NCI-H82 treated with DMSO at 0.1 percent for 48 hours (cell line): Measurements from ENCODE around the gene ITPR2.

ENCODE experiments used
- DNase-seq: peaks from one replicate; lab custom pipeline; 2025; ENCODE audit not compliant: unreplicated experiment; lab: John Stamatoyannopoulos, UW

ITPR2 gene

DNA sequence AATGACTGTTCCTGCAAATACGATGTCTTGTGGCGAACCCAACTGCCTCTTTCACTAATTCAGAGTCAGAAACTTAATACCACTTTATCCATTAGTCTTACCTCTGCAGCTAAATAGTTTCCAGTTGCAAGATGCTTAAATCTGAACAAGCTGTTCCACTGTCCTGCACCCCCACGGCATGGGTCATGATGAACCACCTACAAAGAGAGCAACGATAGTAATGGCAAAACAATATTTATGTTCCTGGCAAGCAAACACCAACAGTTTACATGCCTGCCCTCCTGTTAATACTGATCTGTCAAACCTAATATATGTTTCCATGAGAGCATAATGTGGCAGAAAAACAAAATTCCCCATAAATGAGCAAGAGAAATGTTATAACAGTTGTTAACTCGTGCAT is 121.9 kb downstream of the ITPR2 start:
- no peak for DNase-seq

DNA sequence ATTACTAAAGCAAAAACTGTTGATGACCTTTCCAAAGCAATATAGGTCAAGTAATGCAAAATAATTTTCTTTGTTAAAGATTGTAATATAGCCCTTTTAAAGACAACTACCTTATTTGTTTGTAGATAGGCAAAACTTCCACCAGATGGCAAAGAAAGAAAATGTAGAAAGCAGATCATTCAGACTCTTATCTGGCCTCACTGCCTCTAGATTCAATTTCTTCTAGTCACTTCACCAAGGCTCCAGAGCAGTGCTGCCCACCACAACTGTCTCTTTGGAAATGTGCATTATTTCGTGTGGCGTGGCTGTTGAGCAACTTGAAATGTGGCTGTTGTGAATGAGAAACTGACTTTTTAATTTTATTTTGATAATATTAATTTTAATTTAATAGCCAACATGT is 127.1 kb downstream of the ITPR2 start:
- DNase-seq = no peak

DNA sequence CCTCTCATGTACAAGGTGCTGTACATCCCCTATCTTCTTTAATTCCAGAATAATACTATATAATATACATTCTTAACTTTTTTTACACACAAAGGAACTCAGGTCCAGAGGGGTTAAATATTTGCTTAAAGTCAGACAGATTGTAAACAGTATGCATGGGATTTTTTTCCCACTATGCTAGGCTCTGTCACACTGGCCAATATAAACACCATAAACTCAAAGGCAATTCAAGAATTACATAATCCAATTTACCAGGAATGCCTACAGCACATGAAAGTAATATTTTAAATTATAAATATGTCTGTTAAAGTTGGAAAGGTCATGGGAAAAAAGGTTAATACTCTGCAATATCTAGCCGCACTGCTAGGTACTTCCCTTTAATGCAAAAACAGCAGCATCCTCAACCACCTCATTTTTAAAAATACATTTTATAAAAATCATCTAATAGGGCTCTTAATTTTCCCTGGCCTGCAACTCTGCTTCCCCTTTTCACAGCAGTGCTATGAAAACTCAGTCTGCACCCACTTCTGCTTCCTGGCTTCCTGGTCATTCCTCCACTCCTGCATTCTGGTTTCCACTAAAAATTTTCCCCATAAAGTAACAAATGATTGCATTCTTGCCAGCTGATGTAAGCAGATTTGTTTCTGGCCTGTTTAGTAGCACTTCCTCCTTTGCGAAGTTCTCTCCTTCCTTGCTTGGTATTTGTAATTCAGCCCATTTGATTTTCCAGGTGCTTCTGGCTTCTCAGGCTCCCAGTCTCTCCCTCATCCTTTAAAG is 128.1 kb downstream of the ITPR2 start:
- no peak for DNase-seq

DNA sequence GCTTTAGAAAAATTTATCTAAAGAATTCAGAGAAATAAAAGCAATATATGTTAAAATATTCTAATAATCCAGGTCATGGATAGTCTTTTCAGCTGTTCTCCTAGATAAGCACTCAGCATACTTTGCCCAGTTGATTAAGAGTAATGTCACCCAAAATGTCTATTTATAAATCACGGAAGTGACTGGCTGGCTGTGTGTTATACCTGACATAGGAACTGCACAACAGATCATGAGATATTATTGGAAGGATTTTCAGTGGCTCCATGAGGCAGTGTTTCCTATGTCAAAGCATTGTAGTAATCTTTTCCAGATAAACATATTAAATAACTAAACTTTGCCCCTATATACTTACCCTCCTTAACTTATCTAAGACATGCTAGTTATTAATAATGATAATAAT is 128.8 kb downstream of the ITPR2 start:
- DNase-seq = no peak

DNA sequence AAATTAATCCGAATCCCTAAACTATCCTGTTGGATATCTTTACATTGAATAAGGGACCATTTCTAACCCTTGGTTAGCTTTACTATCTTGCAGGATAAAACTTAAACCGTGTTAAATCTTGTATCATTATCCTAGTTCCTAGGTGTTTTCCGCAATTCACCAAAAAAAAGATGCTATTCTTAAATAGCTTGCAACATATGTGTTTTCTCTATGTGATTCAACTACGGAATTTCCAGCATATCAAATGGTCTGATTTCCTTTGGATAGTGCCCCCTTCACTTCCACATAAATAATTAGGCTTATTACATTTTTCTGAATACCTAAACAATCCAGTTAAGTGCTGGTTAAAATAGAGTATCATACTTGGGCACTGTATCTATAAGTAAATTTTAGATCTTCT is 130.3 kb downstream of the ITPR2 start:
- DNase-seq = no peak

DNA sequence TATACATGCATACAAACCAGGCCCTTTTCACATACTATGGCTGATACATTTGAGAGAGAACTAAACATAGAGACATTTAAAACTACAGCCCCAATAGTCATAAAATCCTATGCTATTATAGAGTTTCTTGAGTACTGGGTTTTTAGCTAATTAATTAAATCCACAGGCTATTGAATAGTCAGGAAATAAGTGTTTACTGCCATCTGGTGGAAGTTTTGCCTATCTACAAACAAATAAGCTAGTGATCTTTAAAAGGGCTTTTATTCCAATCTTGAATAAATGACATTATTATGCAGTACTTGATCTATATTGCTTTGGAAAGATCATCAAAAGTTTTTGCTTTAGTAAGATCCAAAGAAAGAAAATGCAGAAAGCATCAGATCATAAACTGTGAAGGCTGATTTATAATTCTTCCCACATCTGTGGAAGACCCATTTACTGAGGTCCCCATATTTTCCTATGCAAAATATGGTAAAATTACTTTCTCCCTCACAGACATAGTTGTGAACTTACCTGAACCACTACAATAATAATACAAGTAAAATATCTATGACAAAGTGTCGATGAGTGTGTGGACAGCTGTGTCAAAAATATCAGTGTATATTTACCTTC is 131.3 kb downstream of the ITPR2 start:
- DNase-seq = peak; percentile 42

DNA sequence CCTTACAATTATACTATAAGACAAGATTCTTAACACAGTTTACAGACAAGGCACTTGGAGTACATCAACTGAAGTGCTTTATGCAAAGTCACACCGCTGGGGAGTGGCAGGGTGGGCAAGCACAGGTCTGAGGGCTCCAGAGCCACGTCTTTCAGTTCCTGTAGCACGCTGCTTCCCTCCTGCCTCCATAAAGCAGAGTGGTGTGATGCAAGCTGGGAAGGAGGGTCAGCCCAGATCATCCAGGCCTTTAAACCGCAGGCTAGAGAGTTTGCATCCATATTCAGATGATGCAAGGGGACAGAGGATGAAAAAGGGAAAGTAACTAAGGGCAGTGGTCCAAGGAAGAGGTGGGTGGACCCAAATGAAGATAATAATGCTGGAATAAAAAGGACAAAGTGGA is 132.6 kb downstream of the ITPR2 start:
- no peak for DNase-seq

DNA sequence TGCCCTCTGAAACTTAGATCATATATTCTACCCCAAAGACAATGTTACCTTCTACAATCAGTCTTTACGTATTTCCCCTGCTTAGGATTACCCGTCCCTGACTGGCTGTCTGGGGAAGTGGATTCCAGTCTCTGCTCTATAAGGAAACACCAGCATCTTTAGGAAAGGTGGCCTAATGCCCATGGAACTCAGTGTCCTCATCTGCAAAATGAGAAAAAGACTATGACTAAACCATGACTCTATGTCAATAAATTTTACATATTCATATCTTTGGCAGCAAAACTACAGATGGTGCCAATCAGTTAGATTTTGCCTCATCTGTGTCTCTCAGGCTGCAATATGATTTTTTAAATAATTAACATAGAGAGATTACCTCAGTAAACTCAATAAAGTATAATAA is 133.8 kb downstream of the ITPR2 start:
- no peak for DNase-seq

DNA sequence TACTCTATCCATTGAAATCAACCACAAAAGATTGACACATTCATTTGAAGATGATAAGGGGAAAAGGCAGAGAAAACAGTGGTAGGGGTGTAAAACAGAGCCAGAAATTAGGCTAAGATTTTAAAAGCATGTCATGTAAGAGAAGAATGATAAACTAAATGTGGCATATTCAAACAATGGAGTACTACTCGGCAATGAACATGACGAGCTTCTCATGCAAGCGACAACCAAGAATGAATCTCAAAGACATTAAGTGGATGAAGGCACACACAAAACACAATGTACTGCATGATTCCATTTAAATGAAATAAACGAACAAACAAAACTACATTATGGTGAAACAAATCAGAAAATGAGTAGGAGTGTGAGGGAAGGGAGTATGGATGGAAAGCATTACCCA is 134.8 kb downstream of the ITPR2 start:
- no peak for DNase-seq

DNA sequence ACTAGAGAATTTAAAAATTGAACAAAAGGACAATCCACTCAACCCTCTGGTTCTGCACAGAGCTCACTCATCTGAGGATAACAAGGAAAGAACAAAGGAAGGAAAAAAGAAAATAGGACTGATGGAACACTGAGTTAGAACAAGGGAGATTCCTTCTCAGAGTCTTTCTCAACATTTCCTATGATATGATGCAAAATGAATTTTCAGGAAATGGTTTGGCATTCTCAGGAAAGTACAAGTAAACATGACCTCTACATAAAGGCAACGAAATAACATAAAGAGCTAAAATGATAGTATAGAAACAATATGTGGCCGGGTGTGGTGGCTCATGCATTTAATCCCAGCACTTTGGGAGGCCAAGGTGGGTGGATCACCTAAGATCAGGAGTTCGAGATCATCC is 135.8 kb downstream of the ITPR2 start:
- DNase-seq = no peak

DNA sequence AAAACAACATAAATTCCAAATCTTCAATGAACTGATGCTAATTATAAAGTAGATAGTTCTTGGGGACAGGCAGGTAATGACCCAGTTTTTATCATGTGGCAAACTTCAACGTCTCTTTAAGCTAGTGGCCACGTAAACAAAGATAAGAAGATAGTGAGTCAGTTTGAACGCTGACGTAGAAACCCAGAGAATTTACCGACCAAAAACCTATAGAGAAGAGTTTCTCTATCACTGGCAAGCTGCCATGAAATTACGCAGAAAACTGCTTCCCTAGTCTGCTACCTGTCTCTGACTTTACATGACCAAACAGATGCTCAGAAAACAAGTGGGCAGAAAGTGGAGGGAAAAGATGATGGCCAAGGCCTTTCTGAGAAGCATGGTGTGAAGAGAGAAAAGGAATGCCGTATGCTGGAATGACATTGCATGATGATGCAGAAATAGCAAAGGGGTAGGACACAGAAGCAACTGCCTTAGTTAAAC is 136.3 kb downstream of the ITPR2 start:
- DNase-seq = no peak

DNA sequence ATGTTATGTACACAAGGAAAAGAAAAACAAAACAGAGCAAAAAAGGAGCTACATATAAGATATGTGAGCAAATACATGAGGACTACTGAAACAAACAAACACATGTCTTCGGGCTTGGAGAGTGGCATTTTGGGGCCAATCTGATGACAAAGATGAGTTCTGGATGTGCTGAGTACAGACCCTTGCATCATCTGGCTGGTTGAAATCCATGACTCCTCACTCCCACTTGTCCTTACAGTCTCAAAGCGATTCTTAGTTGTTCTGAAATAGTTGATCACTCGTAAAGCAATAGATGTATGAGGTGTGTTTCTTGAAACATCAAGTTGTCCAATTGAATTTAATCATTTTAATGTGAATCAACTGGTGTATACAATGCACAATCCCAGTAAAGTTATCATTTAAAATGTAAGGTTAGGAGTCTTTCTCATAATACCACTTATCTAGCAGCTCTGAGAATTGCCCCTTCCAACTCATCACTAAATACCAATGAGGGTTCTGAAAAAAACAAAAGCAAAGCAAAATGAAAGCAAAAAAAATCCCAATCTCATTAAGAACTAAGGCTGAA is 136.9 kb downstream of the ITPR2 start:
- no peak for DNase-seq

DNA sequence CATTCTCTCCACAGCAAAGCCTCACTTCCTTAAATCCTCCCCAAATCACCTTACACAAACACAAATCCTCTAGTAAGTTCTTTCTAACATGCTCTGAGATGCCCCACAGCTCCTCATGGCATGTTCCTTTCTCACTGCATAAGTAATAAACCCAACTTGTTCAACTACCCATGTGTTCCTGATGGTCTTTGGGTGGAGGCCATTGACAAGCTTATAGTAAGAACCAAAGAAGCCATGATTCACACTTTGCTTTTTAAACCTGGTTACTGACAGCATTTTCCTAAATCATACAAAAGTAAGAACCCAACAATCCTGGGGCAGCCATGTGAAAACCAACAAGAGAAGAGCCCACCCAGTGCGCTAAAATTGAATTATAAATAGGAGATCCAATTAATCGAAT is 138.6 kb downstream of the ITPR2 start:
- DNase-seq = no peak

DNA sequence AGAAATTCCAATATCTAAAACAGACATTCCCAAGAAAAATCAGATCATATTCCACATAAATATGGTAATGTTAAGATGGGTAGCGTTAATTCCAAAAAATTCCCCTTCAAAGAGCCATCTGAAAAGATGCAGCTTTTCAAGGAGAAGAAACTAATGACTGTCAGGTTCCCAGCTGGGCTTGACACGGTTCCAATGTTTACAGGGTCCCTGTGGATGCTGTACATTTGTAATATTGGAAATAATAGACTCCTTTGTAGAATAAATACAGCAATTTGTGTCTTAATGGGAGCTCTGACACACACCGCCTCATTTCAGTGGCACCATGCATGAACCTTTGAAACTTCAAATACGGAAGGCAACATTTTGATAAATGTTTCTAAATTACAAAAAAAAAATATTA is 140.6 kb downstream of the ITPR2 start:
- DNase-seq = no peak

DNA sequence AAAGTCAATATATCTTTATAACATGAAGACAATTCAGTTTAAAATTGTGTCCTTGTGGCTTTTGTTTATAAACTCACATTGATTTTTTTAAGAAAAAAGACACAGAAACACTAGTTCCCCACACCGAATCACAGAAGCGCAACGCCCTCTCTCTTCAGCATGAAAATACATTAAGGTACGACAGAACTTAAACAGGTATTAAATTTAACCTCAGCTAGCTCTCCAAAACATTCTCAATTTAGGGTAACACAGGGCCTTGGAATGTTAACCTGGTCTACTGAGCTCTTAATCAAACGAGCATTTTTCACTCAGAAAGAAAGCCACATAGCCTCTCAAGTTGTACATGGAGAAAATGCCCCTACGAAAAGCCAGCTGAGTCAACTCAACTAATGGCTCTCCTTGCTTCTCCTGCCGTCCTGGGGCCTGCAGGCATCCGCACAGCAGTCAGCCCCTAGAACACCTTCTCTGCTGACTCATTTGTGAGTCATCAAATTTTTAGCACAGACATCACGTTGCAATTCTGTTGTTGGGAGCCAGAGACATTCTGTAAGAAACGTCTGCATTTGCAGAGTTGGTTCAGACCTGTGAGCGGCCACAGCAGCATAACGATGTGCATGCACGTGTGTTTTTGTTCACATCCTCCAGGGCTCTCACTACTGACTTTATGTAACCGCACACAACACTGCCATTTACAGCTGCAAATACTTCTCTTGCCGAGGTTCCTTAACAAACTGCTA is 141.6 kb downstream of the ITPR2 start:
- DNase-seq = no peak

DNA sequence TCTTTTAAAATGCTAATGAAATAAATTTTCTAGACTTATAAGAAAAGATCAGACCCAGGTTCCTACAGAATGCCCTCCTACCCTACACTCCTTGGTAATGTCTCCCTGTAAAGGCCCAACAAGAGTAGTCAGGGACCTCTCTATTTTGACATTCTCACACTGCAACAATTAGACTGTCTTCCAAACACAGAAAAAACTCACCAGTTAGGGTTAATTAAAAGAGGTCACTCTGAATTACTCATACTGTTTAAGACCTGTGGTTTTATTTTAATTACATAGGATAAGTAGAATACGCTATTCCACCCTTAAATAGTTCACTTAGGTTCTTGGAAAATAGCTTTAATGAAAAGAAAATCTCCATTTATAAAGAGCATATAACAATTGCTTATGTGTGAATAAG is 142.4 kb downstream of the ITPR2 start:
- no peak for DNase-seq

DNA sequence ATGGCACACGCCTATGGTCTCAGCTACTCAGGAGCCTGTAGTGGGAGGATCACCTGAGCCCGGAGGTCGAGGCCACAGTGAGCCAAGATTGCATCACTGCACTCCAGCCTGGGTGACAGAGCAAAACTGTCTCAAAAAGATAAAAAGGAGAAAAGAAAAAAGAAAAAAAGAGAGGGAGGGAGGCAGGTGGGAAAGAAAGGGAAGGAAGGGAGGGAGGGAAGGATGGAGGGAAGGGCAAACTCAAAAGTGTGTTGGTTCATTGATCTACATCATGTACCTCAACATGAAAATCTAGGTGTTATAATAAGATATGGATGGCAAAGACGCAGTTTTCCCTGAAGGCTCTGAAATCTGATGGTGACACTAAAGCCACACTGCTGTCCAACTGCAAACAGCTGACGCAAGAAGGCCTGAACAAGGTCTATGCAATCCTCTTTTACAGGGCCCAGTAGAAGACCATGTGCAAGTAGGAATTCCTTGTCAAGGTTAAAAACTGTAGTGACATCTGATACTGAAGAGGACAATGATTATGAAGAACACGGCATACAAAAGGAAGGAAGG is 143.6 kb downstream of the ITPR2 start:
- DNase-seq = no peak

DNA sequence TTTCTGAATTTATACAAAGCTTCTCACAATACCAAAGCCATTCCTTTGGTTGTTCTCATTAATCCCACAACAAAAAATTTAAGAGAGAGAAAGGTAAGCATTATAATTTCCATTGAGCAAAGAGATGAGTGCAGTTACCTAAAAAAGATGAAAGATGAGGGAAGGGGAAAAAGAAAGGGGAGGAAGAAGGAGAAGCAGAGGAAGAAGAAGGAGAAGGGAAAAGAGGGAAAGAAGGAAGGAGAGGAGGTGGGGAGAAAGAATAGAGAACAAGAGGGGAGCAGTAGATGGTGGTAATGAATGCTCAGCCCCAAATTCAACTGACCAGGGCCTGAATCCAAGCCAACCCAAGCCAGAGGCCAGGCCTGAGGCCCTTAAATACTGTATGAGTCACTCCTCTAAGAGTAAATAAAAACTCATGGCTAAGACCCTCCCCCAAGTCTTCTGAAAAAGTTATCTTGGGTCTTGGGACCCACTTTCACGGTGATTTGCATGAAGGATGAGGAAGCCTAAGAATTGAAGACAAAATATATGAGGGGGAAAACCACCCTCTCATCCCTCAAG is 144.6 kb downstream of the ITPR2 start:
- DNase-seq = no peak

DNA sequence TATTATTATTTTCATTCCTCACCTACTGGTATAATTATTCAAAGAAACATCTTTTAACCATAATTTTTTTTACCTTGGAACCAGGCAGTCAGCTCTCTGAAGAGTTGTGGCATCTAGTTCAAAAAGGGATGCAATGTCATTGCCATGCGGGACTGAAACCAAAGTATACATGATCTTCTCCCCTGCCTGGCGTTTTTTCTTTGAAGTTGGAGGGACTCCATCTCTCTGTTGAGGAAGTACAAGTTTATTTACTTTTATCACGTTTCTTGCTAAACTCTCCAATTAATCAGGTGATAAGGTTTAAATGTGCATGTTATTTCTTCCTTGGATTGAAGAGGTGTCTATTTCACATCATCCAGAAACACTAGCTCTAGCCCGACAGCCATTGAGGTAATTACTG is 146.6 kb downstream of the ITPR2 start:
- DNase-seq = no peak

DNA sequence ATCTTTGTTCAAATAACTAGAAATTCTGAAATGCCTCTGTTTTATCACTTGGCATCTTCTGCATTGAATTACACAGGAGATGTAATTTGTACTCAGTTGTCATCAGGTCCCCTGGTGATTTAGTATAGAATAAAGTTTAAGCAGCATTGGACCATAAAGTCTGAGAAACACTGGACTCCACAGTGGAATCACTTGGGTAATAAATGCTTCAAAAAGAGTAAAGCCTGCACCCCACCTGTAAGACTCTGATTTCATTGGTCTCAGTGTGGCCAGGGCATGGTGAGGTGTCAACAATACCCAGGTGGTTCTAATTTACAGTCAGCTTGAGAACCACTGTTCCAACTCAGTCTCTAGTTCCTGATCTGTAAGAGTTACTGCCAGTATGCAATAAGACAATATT is 148.9 kb downstream of the ITPR2 start:
- no peak for DNase-seq

DNA sequence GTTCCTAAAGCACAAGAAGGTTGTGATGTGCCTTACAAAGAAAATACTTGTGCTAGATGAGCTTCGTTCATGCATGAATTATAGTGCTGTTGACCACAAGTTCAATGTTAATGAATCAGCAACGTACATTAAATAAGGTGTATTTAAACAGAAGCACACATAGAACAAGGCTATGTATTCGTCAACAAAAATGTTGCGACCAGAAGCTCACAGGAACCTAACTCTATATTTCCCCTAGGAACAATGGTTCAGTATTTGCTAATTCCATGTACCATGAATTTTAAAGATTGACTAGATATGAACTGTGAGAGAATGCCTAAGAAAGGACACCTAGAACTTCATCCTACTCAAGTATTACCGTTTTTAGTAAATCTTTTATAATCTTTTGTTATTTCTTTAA is 149.6 kb downstream of the ITPR2 start:
- DNase-seq = no peak
